Osteocyte (in vitro differentiated cells): ENCODE results near the gene GRIA4. TPM values are rescaled to one million over a fixed set of nuclear protein-coding genes. Genes with fewer than 3 reads are reported as not detected.

Experiments used
- DNase-seq: peaks from one replicate; pipeline ENCODE4 v3.0.0; 2021; ENCODE audit warnings: mixed read lengths; ENCODE audit not compliant: unreplicated experiment; ENCODE audit errors: extremely low spot score
- H3K27ac Mint-ChIP-seq: one replicate; pipeline ENCODE4 v1.8.0; 2021; ENCODE audit warnings: mild to moderate bottlenecking, mixed read lengths; ENCODE audit not compliant: unreplicated experiment
- H3K27me3 Mint-ChIP-seq: one replicate; pipeline ENCODE4 v1.8.0; 2021; ENCODE audit warnings: mixed read lengths; ENCODE audit not compliant: unreplicated experiment
- H3K36me3 Mint-ChIP-seq: one replicate; pipeline ENCODE4 v1.8.0; 2021; ENCODE audit warnings: mixed read lengths; ENCODE audit not compliant: unreplicated experiment
- H3K4me1 Mint-ChIP-seq: one replicate; pipeline ENCODE4 v1.8.0; 2021; ENCODE audit warnings: mixed read lengths; ENCODE audit not compliant: unreplicated experiment
- H3K4me3 Mint-ChIP-seq: one replicate; pipeline ENCODE4 v1.8.0; 2021; ENCODE audit warnings: mild to moderate bottlenecking, moderate library complexity, mixed read lengths; ENCODE audit not compliant: unreplicated experiment
- H3K9me3 Mint-ChIP-seq: one replicate; pipeline ENCODE4 v1.8.0; 2021; ENCODE audit warnings: mixed read lengths; ENCODE audit not compliant: unreplicated experiment
- CTCF ChIP-seq: fragments of 200-600 bp; sonication (generic); IDR thresholded peaks from 2 replicates; pipeline ENCODE4 v1.5.0; 2021; ENCODE audit warnings: antibody characterized with exemption, mild to moderate bottlenecking, moderate library complexity
- total RNA-seq: library from RNA; stranded (reverse); gene quantifications from 2 replicates; pipeline ENCODE4 v1.2.1, GENCODE V29; 2021

The GRIA4 gene
- total RNA-seq, 1 donor from 2014 or later, result not detected

- no peak for DNase-seq
- TF ChIP-seq CTCF, result no peak
- peaks cover 18% of the 10 kb centered on the region for H3K4me1 Mint-ChIP-seq
Observed at GRCh38 chr11:105635466-105635865, 25.6 kb downstream of the GRIA4 start.

GRCh38 chr11:105636496-105636895, 26.6 kb downstream of the GRIA4 start:
- no peak overlapping the region for H3K27ac Mint-ChIP-seq
- no peak for DNase-seq
- H3K4me3 Mint-ChIP-seq, result no peak overlapping the region
- no peaks in the 10 kb centered on the region for H3K9me3 Mint-ChIP-seq
- TF ChIP-seq CTCF, result no peak
- H3K4me1 Mint-ChIP-seq, result peaks cover 18% of the 10 kb centered on the region
- H3K36me3 Mint-ChIP-seq, result no peaks in the 10 kb centered on the region
- no peaks in the 10 kb centered on the region for H3K27me3 Mint-ChIP-seq

More at GRCh38 chr11:105635466-105635865, 25.6 kb downstream of the GRIA4 start:
- no peak overlapping the region for H3K4me3 Mint-ChIP-seq
- H3K9me3 Mint-ChIP-seq, result no peaks in the 10 kb centered on the region
- H3K36me3 Mint-ChIP-seq, result no peaks in the 10 kb centered on the region
- no peak overlapping the region for H3K27ac Mint-ChIP-seq
- H3K27me3 Mint-ChIP-seq, result no peaks in the 10 kb centered on the region

GRCh38 chr11:105639527-105639926, 29.7 kb downstream of the GRIA4 start:
- DNase-seq, result no peak
- Mint-ChIP-seq H3K4me1 (peaks cover 21% of the 10 kb centered on the region), H3K27me3 (no peaks in the 10 kb centered on the region), H3K27ac (no peak overlapping the region), H3K4me3 (no peak overlapping the region), H3K36me3 (no peaks in the 10 kb centered on the region), H3K9me3 (peaks cover 3% of the 10 kb centered on the region)
- TF ChIP-seq CTCF, result no peak

GRCh38 chr11:105641433-105641832, 31.6 kb downstream of the GRIA4 start:
- TF ChIP-seq CTCF, result no peak
- H3K4me3 Mint-ChIP-seq, result no peak overlapping the region
- no peak for DNase-seq
- H3K9me3 Mint-ChIP-seq, result peaks cover 3% of the 10 kb centered on the region
- peaks cover 21% of the 10 kb centered on the region for H3K4me1 Mint-ChIP-seq
- H3K27me3 Mint-ChIP-seq, result no peaks in the 10 kb centered on the region
- no peak overlapping the region for H3K27ac Mint-ChIP-seq
- H3K36me3 Mint-ChIP-seq, result no peaks in the 10 kb centered on the region

GRCh38 chr11:105642870-105643269, 33.0 kb downstream of the GRIA4 start:
- DNase-seq, result no peak
- no peaks in the 10 kb centered on the region for H3K36me3 Mint-ChIP-seq
- peaks cover 20% of the 10 kb centered on the region for H3K4me1 Mint-ChIP-seq
- peaks cover 15% of the 10 kb centered on the region for H3K9me3 Mint-ChIP-seq
- TF ChIP-seq CTCF, result no peak
- no peaks in the 10 kb centered on the region for H3K27me3 Mint-ChIP-seq
- no peak overlapping the region for H3K27ac Mint-ChIP-seq
- no peak overlapping the region for H3K4me3 Mint-ChIP-seq
